GM13977 (cell line): Measurements from ENCODE around the gene RAD23A.

Experiments
- DNase-seq: peaks from one replicate; pipeline ENCODE4 v3.0.0; 2012; ENCODE audit warnings: low spot score
- in situ Hi-C: fragments of 300-500 bp; cut with MboI; formaldehyde crosslinking; loops from one replicate; pipeline ENCODE4 v1.12.0; 2022; ENCODE audit warnings: low sequenced_read_pairs, low pct_unique_long_range_greater_than_20kb, mixed read lengths, inconsistent platforms; ENCODE audit not compliant: unreplicated experiment
- TF ChIP-seq, protein P1 (sequence below): IDR thresholded peaks from 2 replicates; pipeline ENCODE4 v1.5.1; 2012; ENCODE audit warnings: mild to moderate bottlenecking, control low read depth; ENCODE audit not compliant: insufficient read depth; ENCODE audit errors: extremely low read depth, missing control alignments

The RAD23A gene

DNA sequence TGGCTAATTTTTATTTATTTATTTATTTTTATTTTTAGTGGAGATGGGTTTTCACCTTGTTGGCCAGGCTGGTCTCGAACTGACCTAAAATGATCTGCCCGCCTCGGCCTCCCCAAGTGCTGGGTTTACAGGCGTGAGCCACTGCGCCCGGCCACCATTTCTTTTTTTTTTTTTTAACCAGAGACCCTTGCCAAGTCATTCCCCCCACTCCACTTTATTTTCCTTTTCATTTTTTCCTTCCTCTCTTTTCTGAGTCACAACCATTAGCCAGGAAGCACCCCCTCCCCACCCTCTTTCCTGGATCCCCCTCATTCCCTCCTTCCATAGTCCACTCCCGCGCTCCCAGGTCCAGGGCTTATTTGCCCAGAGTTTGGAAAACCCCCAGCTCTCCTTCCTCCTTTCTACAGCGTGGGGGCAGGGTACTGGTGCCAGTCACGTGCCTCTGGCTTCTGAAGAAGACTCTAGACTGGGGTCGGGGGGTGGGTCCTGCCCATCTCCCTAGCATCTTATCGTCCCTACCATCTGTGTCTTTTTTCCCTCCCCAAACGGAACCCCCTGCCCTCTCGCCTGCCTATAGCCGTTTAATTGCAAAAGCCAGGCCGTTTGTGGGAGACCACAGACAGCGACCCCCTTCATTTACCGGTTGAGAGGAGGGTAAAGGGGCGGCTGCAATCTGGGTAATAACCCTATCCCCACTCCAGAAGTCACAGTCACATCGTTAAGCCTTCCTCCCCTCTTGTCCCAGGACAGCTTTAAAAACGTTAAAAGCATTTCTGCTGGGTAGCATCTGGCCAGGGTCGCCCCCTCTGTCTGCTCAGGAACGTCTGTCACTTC lies 8.4 kb upstream of the RAD23A start:
- in situ Hi-C loops, result no loop called here
- DNase-seq, result no peak
- TF ChIP-seq, protein P1, sequence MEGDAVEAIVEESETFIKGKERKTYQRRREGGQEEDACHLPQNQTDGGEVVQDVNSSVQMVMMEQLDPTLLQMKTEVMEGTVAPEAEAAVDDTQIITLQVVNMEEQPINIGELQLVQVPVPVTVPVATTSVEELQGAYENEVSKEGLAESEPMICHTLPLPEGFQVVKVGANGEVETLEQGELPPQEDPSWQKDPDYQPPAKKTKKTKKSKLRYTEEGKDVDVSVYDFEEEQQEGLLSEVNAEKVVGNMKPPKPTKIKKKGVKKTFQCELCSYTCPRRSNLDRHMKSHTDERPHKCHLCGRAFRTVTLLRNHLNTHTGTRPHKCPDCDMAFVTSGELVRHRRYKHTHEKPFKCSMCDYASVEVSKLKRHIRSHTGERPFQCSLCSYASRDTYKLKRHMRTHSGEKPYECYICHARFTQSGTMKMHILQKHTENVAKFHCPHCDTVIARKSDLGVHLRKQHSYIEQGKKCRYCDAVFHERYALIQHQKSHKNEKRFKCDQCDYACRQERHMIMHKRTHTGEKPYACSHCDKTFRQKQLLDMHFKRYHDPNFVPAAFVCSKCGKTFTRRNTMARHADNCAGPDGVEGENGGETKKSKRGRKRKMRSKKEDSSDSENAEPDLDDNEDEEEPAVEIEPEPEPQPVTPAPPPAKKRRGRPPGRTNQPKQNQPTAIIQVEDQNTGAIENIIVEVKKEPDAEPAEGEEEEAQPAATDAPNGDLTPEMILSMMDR, result no peak

DNA sequence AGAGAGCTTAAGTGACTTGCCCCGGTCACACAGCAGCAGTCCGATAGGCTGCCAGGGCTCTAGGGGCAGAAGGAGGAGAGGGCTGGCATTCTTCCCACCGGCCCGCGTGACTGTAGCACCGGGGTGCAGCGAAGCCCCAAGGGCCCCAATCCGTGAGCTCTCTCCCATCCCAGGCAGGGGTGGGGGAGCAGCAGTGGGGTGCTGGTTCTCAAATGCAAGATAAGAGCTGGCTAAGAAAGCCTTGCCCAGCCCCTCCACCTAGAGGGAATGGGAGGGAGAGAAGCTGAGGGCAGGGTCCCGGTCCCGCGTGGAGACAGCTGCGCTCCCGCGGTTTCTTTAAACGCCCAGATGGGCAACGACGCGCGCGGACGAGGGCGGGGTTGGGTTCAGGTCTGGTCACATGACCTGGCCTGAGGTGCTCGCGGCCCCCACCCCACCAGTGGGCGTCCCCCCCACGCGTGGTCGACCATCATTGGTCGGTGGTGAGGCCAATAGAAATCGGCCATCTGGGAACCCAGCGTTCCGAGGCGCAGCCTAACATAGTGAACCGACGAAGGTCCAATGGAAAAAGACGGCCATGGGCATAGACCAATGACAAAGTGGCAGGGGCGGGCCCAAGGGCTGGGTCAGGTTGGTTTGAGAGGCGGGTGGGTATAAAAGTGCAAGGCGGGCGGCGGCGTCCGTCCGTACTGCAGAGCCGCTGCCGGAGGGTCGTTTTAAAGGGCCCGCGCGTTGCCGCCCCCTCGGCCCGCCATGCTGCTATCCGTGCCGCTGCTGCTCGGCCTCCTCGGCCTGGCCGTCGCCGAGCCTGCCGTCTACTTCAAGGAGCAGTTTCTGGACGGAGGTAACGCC lies 7.5 kb upstream of the RAD23A start, which contains the start of gene CALR:
Gene CALR (plus strand): TSS at position 683 of the 852 bp plus-strand sequence. CDS start 71 bp downstream, at position 754.
- TF ChIP-seq, protein P1, result no peak
- in situ Hi-C loops, result no loop called here
- DNase-seq, result peak; percentile 98

- in situ Hi-C loops, result no loop called here
- TF ChIP-seq, protein P1, result no peak
- peak; percentile 50 for DNase-seq
These were observed 6.7 kb upstream of the RAD23A start for GRCh38 chr19:12938779-12939601.

- in situ Hi-C loops, result no loop called here
- TF ChIP-seq, protein P1, result no peak
- DNase-seq, result no peak
These were observed 5.7 kb upstream of the RAD23A start for GRCh38 chr19:12939975-12940423.

DNA sequence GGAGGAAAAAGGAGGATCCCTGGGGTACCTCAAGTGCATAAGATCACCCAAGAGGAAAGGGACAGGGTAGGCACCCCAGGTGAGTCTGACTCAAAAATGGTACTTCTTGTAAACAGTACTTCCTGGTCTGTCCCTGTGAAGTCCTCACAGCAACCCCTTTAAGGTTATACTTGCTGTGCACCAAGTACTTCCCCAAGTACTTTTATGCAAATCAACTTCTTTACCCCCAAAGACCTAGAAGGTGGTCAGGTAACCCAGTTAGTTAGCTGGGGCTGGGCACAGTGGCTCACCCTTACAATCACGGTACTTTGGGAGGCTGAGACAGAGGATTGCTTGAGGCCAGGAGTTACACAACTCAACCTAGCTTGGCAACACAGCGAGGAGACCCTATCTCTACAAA lies 4.8 kb upstream of the RAD23A start:
- in situ Hi-C loops, result no loop called here
- DNase-seq, result no peak
- TF ChIP-seq, protein P1, result no peak
